ENCODE data around the gene TRMT13. TPM values are rescaled to one million over a fixed set of nuclear protein-coding genes. Genes with fewer than 3 reads are reported as not detected.

Gene TRMT13
- total and polyA plus RNA-seq, 9 of the 15 experiments (the other 6 are each of a cell fraction or from before 2014, with no cell fraction given): 18.7 to 33.0 (median 28.9) TPM

DNA sequence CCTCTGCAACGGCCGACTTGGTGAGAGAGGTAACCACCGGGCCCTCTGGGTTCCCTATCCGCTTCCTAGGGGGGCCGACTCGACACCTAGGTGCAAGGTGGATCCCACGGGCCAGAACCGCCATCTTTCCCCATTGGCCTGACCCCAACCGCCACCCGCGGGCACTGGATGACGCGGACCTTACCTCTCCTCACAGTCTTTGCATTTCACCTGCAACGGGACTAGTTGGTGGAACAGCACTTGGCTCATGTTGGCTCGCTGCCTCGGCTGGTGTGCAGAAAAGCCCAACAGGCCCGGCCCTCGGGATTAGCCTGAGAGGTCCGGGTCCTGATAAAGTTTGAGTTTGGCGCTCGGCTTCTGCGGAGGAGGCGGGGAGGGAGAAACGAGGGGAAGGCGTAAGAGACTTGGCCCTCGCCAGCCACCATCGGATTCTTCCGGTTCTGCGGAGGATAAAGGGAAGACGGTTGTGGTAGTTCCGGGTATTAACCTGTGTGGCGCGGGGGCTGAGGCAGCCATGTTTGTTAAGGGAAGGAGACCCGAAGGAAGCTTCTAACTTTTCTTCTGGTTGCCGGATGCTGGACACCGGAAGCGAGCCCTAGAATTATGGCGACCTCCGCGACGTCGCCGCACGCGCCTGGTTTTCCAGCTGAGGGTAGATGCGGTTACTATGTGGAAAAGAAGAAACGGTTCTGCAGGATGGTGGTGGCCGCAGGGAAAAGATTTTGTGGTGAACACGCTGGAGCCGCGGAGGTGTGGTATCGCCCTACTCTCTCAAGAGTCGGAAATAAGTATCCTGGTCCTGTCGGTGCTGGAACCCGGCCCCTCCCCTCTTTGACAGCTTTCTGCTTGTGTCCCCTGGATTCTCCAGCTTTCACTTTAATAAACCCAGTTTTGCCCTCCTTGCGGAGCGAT, at the start of gene TRMT13, which contains the start of gene SASS6 (continued):
- TF ChIP-seq, protein P1, sequence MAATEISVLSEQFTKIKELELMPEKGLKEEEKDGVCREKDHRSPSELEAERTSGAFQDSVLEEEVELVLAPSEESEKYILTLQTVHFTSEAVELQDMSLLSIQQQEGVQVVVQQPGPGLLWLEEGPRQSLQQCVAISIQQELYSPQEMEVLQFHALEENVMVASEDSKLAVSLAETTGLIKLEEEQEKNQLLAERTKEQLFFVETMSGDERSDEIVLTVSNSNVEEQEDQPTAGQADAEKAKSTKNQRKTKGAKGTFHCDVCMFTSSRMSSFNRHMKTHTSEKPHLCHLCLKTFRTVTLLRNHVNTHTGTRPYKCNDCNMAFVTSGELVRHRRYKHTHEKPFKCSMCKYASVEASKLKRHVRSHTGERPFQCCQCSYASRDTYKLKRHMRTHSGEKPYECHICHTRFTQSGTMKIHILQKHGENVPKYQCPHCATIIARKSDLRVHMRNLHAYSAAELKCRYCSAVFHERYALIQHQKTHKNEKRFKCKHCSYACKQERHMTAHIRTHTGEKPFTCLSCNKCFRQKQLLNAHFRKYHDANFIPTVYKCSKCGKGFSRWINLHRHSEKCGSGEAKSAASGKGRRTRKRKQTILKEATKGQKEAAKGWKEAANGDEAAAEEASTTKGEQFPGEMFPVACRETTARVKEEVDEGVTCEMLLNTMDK (IDR thresholded peaks at IDR 0.05; ENCODE audit: borderline replicate concordance, insufficient read depth, low read depth, low read length, poor library complexity, severe bottlenecking): no peak
- TF ChIP-seq MIER1 (IDR thresholded peaks at IDR 0.05; ENCODE audit: low read depth): peak; percentile 1; the same call in 1 of the 2 replicates
- no peak for TF ChIP-seq FIP1L1 (IDR thresholded peaks at IDR 0.05; ENCODE audit: low read depth, low read length, poor library complexity, severe bottlenecking)
- TF ChIP-seq PTRF (tag; IDR thresholded peaks at IDR 0.05): no peak
- TF ChIP-seq SETDB1 (IDR thresholded peaks at IDR 0.05; ENCODE audit: low read length): no peak
- no peak for TF ChIP-seq SMAD3 (CRISPR knock-in tag; conservative IDR thresholded peaks at IDR 0.05)
- TF ChIP-seq, protein P2, sequence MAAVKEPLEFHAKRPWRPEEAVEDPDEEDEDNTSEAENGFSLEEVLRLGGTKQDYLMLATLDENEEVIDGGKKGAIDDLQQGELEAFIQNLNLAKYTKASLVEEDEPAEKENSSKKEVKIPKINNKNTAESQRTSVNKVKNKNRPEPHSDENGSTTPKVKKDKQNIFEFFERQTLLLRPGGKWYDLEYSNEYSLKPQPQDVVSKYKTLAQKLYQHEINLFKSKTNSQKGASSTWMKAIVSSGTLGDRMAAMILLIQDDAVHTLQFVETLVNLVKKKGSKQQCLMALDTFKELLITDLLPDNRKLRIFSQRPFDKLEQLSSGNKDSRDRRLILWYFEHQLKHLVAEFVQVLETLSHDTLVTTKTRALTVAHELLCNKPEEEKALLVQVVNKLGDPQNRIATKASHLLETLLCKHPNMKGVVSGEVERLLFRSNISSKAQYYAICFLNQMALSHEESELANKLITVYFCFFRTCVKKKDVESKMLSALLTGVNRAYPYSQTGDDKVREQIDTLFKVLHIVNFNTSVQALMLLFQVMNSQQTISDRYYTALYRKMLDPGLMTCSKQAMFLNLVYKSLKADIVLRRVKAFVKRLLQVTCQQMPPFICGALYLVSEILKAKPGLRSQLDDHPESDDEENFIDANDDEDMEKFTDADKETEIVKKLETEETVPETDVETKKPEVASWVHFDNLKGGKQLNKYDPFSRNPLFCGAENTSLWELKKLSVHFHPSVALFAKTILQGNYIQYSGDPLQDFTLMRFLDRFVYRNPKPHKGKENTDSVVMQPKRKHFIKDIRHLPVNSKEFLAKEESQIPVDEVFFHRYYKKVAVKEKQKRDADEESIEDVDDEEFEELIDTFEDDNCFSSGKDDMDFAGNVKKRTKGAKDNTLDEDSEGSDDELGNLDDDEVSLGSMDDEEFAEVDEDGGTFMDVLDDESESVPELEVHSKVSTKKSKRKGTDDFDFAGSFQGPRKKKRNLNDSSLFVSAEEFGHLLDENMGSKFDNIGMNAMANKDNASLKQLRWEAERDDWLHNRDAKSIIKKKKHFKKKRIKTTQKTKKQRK (IDR thresholded peaks at IDR 0.05; ENCODE audit: borderline replicate concordance, low read depth, low read length): no peak
- peak; percentile 63; the same call in 1 of the 2 replicates for TF ChIP-seq ZNF431 (CRISPR knock-in tag; IDR thresholded peaks at IDR 0.05)
- no peak for TF ChIP-seq BDP1 (IDR thresholded peaks at IDR 0.05; ENCODE audit: insufficient read depth, insufficient read length)
- TF ChIP-seq CBFA2T3 (IDR thresholded peaks at IDR 0.05): no peak; the same call in 1 of the 2 replicates
- TF ChIP-seq, protein P3, sequence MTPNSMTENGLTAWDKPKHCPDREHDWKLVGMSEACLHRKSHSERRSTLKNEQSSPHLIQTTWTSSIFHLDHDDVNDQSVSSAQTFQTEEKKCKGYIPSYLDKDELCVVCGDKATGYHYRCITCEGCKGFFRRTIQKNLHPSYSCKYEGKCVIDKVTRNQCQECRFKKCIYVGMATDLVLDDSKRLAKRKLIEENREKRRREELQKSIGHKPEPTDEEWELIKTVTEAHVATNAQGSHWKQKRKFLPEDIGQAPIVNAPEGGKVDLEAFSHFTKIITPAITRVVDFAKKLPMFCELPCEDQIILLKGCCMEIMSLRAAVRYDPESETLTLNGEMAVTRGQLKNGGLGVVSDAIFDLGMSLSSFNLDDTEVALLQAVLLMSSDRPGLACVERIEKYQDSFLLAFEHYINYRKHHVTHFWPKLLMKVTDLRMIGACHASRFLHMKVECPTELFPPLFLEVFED (CRISPR knock-in tag; conservative IDR thresholded peaks at IDR 0.05): no peak
- TF ChIP-seq, protein P4, sequence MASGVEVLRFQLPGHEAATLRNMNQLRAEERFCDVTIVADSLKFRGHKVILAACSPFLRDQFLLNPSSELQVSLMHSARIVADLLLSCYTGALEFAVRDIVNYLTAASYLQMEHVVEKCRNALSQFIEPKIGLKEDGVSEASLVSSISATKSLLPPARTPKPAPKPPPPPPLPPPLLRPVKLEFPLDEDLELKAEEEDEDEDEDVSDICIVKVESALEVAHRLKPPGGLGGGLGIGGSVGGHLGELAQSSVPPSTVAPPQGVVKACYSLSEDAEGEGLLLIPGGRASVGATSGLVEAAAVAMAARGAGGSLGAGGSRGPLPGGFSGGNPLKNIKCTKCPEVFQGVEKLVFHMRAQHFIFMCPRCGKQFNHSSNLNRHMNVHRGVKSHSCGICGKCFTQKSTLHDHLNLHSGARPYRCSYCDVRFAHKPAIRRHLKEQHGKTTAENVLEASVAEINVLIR (CRISPR knock-in tag; IDR thresholded peaks at IDR 0.05): peak; percentile 27; the same call in 1 of the 2 replicates
- no peak for TF ChIP-seq ESRRB (CRISPR knock-in tag; IDR thresholded peaks at IDR 0.05; ENCODE audit: borderline replicate concordance)
- TF ChIP-seq YY1 (IDR thresholded peaks at IDR 0.05; ENCODE audit: borderline replicate concordance in 1 of 3, control insufficient read depth in 1 of 3, extremely low read depth in 1 of 3, insufficient read depth in 3 of 3, insufficient read length in 1 of 3, insufficient replicate concordance in 2 of 3, low read depth in 1 of 3, low read length in 2 of 3): peak; percentile 97 to 99 (median 99)
- TF ChIP-seq, protein P5, sequence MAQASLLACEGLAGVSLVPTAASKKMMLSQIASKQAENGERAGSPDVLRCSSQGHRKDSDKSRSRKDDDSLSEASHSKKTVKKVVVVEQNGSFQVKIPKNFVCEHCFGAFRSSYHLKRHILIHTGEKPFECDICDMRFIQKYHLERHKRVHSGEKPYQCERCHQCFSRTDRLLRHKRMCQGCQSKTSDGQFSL (CRISPR knock-in tag; IDR thresholded peaks at IDR 0.05): peak; percentile 54; the same call in 1 of the 2 replicates
- TF ChIP-seq, protein P5 (tag; IDR thresholded peaks at IDR 0.05): no peak

All from K562 (cell line).